Osteoblast (primary cell): Measurements from ENCODE around the gene ZC3H10. TPM values are rescaled to one million over a fixed set of nuclear protein-coding genes. Genes with fewer than 3 reads are reported as not detected.

ENCODE experiments used
- DNase-seq: peaks from one replicate; pipeline ENCODE4 v3.0.0; 2011; ENCODE audit warnings: low spot score, mixed read lengths; ENCODE audit not compliant: insufficient read length; ENCODE audit errors: missing footprints
- H2AFZ ChIP-seq: 2 replicates; pipeline ENCODE4 v1.6.0; 2011; ENCODE audit warnings: mild to moderate bottlenecking, low read length
- H3K27ac ChIP-seq: 2 replicates; pipeline ENCODE4 v1.5.1; 2011; ENCODE audit warnings: mild to moderate bottlenecking, low read depth, low read length, moderate library complexity
- H3K27me3 ChIP-seq: 2 replicates; pipeline ENCODE4 v1.6.0; 2012; ENCODE audit warnings: mild to moderate bottlenecking, control low read depth, inconsistent platforms, low read length, moderate library complexity; ENCODE audit not compliant: insufficient read depth
- H3K36me3 ChIP-seq: 2 replicates; pipeline ENCODE4 v1.5.1; 2011; ENCODE audit warnings: mild to moderate bottlenecking, low read length, control low read depth, moderate library complexity; ENCODE audit not compliant: insufficient read depth
- H3K4me1 ChIP-seq: 2 replicates; pipeline ENCODE4 v1.5.1; 2011; ENCODE audit warnings: mild to moderate bottlenecking, low read length, control low read depth, moderate library complexity; ENCODE audit not compliant: insufficient read depth
- H3K4me2 ChIP-seq: 2 replicates; pipeline ENCODE4 v1.6.0; 2011; ENCODE audit warnings: mild to moderate bottlenecking, low read length; ENCODE audit not compliant: insufficient read depth
- H3K4me3 ChIP-seq: fragments of 200-600 bp; sonication (generic); 3 replicates; pipeline ENCODE4 v1.5.1; 2012; ENCODE audit warnings: mild to moderate bottlenecking, low read length, inconsistent platforms; ENCODE audit not compliant: insufficient read depth
- H3K79me2 ChIP-seq: 2 replicates; pipeline ENCODE4 v1.6.0; 2012; ENCODE audit warnings: mild to moderate bottlenecking, low read length, control low read depth, inconsistent platforms; ENCODE audit not compliant: insufficient read depth
- H3K9me3 ChIP-seq: 2 replicates; pipeline ENCODE4 v1.5.1; 2011; ENCODE audit warnings: low read depth, low read length, control low read depth
- H4K20me1 ChIP-seq: 2 replicates; pipeline ENCODE4 v1.6.0; 2012; ENCODE audit warnings: mild to moderate bottlenecking, low read length, control low read depth; ENCODE audit not compliant: insufficient read depth
- total RNA-seq: library from RNA; depleted of rRNA; stranded (reverse); fragments of >200 nt; gene quantifications from 2 replicates; pipeline ENCODE4 v1.2.3, GENCODE V29; 2012
- TF ChIP-seq, protein P1 (sequence below): IDR thresholded peaks from 2 replicates; pipeline ENCODE4 v1.5.1; 2011; ENCODE audit warnings: mild to moderate bottlenecking, low read depth, low read length, moderate library complexity; ENCODE audit errors: extremely low read depth

Gene ZC3H10
- total RNA-seq, 1 donor, result 9.0 TPM

- Histone ChIP-seq H2AFZ (no peak overlapping the region), H3K9me3 (no peaks in the 10 kb centered on the region), H3K79me2 (peaks cover 40% of the 10 kb centered on the region), H3K4me2 (peak overlapping the region; percentile 99), H3K4me1 (peaks cover 25% of the 10 kb centered on the region), H4K20me1 (peaks cover 44% of the 10 kb centered on the region), H3K27me3 (no peaks in the 10 kb centered on the region), H3K27ac (peak overlapping the region; percentile 87), H3K36me3 (peaks cover 67% of the 10 kb centered on the region), H3K4me3 (peak overlapping the region; percentile 92)
- TF ChIP-seq, protein P1, sequence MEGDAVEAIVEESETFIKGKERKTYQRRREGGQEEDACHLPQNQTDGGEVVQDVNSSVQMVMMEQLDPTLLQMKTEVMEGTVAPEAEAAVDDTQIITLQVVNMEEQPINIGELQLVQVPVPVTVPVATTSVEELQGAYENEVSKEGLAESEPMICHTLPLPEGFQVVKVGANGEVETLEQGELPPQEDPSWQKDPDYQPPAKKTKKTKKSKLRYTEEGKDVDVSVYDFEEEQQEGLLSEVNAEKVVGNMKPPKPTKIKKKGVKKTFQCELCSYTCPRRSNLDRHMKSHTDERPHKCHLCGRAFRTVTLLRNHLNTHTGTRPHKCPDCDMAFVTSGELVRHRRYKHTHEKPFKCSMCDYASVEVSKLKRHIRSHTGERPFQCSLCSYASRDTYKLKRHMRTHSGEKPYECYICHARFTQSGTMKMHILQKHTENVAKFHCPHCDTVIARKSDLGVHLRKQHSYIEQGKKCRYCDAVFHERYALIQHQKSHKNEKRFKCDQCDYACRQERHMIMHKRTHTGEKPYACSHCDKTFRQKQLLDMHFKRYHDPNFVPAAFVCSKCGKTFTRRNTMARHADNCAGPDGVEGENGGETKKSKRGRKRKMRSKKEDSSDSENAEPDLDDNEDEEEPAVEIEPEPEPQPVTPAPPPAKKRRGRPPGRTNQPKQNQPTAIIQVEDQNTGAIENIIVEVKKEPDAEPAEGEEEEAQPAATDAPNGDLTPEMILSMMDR, result no peak
- no peak for DNase-seq
Measured at GRCh38 chr12:56160894-56161689, 43.0 kb downstream of the ZC3H10 start.

GRCh38 chr12:56161690-56162351, 43.8 kb downstream of the ZC3H10 start:
- Histone ChIP-seq H3K4me3 (no peak overlapping the region), H3K36me3 (peaks cover 70% of the 10 kb centered on the region), H2AFZ (no peak overlapping the region), H4K20me1 (peaks cover 44% of the 10 kb centered on the region), H3K9me3 (no peaks in the 10 kb centered on the region), H3K27ac (peak overlapping the region; percentile 87), H3K4me1 (peaks cover 25% of the 10 kb centered on the region), H3K27me3 (no peaks in the 10 kb centered on the region), H3K4me2 (peak overlapping the region; percentile 99), H3K79me2 (peaks cover 40% of the 10 kb centered on the region)
- no peak for DNase-seq
- TF ChIP-seq, protein P1, result no peak

DNA sequence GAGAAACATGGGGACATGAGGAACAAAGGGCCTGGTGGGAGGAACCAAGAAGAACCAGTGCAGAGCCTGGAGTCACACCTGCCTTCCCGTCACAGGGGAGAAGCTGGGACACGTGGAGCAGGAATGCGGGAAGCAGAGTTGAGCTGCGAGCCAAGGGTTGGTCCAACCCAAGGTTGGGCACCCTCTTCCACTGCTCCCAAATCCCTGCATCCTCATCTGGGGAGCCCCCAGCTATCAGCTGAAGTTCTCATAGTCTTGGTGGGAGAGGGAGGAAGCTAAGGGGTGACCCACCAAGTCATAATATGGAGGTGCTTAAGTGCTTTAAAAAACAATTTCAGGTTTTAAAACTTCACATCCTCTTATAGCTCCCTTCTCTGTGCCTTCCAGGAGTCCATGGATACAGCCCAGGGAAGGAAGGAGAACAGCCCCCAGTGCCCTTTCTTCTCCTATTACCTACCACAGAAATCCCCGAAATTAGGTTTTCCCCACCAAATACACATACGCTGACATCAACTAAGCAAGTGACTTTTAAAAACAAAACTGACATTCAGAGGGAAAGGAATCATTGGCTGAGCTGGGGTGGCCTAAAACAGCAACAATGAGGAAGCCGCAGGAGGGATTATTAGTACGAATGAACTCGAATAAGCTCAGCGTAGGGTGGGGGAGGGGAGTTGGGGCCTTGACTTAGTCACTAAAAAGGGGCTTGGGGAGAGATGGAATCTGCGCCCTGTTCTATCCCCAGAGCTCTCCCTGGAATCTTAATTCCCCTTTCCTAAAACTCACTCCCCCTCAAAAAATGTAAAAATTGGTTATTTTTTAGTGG, 44.6 kb downstream of the ZC3H10 start:
- H3K79me2 ChIP-seq, result peaks cover 40% of the 10 kb centered on the region
- H3K4me3 ChIP-seq, result no peak overlapping the region
- H2AFZ ChIP-seq, result no peak overlapping the region
- H3K27me3 ChIP-seq, result no peaks in the 10 kb centered on the region
- peaks cover 75% of the 10 kb centered on the region for H3K36me3 ChIP-seq
- H3K9me3 ChIP-seq, result no peaks in the 10 kb centered on the region
- no peak overlapping the region for H3K27ac ChIP-seq
- DNase-seq, result no peak
- peaks cover 44% of the 10 kb centered on the region for H4K20me1 ChIP-seq
- TF ChIP-seq, protein P1, result no peak
- H3K4me1 ChIP-seq, result peaks cover 19% of the 10 kb centered on the region
- H3K4me2 ChIP-seq, result no peak overlapping the region
